ENCODE measurements around the gene TMEM255B.

GRCh38 chr13:113744197-113745000 lies 14.6 kb upstream of the TMEM255B start:
- TF ChIP-seq EZH2 (IDR thresholded peaks at IDR 0.05; ENCODE audit: borderline replicate concordance, low read depth, low read length), result no peak
- TF ChIP-seq DDX20 (tag; IDR thresholded peaks at IDR 0.05; ENCODE audit: low read depth), result no peak
- no peak for TF ChIP-seq SPI1 (IDR thresholded peaks at IDR 0.05; ENCODE audit: borderline replicate concordance, low read depth, low read length)
- TF ChIP-seq CTCF (IDR thresholded peaks at IDR 0.05 in 2 of 3, conservative IDR thresholded peaks at IDR 0.05 in 1 of 3; ENCODE audit: insufficient read depth in 2 of 3, low read depth in 1 of 3, low read length in 3 of 3), result no peak
- no peak for TF ChIP-seq NFE2L1 (tag; IDR thresholded peaks at IDR 0.05; ENCODE audit: borderline replicate concordance, low read depth)
